HEK293 (cell line): ENCODE data around the gene NAALADL2.

ENCODE experiments used
- ZNF558 ChIP-seq: fragments of 450-650 bp; formaldehyde crosslinking; IDR thresholded peaks from 2 replicates; pipeline ENCODE4 v1.5.1; 2016; ENCODE audit warnings: missing biosample characterization, missing genetic modification characterization
- ZNF639 ChIP-seq: fragments of 450-650 bp; formaldehyde crosslinking; IDR thresholded peaks from 2 replicates; pipeline ENCODE4 v1.5.1; 2016; ENCODE audit warnings: missing biosample characterization, missing genetic modification characterization

GRCh38 chr3:175428466-175428865 is 569.3 kb downstream of the NAALADL2 start:
- TF ChIP-seq ZNF558 (no peak), ZNF639 (tag by site-specific recombination) (no peak)
